HG03066 (cell line): ENCODE results near the gene PCID2.
A peak's percentile ranks its signal among the peaks of the same experiment; 100 is the strongest.
"Not testable (repeated sequence)": the region's sequence is repeated elsewhere in the genome, so short reads cannot be mapped to it uniquely, and the experiment has no call there.

ENCODE experiments used
- ATAC-seq: cut with Tn5 transposase; IDR thresholded peaks from one replicate; pipeline ENCODE4 v1.9.1; 2021; ENCODE audit warnings: low read depth; ENCODE audit not compliant: unreplicated experiment

PCID2 gene

DNA sequence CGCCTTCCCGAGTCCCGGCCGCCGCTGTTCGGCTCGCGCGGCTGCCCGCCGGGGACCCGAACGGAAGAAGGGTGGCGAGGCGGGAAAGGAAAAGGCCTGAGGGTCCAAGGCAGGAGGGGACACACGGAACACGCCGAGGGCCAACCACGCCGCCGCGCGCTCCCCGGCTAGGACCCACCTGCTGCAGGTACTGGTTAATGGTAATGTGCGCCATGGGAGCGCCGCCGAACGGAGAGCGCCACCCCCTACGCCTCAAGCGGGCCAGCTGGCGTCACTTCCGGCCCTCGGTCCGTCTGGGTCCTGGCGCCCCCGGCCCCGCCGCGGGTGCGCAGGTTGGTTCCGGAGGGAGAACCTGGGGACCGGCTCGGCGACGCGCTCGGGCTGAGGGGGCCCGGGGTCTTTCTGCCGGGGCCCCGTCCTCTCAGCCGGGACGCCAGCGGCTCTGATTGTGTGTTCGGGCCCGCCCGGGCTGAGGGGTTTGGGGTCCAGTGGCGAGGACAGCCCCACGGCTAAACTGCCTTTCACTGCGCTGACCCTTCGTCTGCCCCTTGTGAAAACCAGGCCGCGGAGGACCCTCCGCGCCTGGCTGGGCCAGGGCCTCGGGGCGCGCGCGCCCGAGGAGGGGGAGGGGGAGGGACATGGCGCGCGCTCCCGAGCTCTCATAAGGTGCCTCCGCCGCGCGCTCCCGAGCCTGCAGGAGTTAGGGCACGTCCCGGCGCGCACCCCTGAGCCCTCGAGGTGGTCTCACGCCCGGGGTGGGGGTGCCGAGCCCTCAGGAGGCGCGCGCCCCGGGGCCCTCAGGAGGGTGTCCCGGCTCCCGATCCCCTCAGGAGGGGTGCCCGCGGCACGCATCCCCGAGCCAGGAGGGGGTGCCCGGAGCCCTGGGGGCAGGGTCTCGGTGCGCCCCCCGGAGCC, at the start of gene PCID2:
Gene PCID2 (minus strand): TSS at position 249 of the 915 bp plus-strand sequence. CDS start 35 bp downstream, at position 214.
- peak; percentile 66 for ATAC-seq

DNA sequence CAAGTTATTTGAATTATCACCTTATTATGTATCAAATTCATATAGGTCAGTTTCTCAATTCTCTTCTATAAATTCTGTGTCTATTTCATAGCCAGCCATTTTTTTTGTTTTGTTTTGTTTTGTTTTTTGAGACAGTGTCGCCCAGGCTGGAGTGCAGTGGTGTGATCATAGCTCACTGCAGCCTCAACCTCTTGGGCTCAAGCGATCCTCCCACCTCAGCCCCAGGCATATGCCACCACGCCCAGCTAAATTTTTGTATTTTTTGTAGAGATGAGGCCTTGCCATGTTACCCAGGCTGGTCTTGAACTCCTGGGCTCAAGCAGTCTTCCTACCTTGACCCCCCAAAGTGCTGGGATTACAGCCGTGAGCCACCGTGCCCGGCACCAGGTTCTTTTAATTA, 49.4 kb upstream of the PCID2 start:
- ATAC-seq: not testable (repeated sequence)

DNA sequence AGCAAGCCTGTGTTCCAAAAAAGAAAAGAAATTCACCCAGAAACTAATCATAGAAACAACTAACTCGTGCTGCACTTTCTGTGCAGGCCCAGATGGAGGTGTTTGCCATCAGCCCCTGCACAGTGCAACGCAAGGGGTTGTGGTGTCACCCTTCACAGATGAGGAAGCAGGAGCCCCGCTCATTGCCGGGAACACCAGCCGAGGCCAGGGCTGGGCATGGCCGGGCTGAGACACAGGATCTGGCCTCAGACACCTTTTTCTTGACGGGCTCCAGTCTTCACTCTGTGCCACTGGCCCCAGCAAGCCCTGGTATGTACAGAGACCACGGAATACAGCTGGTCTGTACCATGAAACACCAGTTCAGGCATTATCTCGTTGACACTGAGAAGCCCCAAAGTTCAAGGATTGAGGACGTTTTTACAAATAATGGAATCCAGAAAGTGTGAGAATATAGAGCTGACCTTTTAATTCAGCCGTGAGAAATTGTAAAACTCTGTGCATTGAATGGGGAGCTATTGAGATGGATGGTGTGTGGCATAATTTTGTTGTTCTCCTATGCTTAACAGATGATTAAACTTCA, 44.1 kb upstream of the PCID2 start:
- no peak for ATAC-seq

DNA sequence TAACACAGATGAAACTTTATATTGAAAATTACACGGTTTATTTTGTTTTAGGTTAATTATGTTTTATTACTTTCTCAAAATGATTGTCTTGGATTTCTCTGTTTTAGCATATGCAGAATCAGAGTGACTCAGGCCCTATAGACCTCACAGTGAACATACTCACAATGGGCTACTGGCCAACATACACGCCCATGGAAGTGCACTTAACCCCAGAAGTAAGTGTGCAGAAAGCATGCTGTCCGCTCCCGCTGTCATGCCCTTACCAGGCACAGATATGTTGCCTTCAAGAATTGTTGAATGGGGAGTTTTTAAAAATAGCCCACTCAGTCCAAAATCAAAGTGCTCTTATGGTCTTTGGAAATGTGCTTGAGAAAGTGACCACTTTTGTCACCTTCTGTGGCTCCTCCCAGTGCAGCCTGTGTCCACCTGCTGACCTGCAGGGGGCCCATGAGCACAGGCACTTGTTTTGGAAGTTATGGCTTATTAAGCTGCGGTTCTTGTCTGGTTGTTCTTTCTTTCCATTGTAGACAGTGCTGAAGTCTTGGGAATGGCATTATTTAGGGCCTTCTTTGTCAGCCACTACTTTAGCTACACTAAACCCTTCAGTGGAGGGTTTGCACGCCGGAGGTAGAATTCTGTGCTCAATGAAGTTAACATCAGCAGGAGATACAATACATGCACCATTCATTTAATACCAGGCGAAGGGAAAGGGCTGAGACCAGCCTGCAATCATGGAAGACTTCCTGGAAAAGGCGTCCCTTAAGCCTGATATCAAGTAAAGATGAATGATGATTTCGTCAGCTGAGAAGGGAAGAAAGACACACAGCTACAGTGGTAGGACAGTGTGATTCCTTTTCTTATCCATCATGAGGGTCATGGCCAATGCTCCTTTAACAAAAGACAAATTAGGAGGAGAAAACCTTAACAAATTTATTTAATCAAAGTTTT, 37.7 kb upstream of the PCID2 start:
- no peak for ATAC-seq

DNA sequence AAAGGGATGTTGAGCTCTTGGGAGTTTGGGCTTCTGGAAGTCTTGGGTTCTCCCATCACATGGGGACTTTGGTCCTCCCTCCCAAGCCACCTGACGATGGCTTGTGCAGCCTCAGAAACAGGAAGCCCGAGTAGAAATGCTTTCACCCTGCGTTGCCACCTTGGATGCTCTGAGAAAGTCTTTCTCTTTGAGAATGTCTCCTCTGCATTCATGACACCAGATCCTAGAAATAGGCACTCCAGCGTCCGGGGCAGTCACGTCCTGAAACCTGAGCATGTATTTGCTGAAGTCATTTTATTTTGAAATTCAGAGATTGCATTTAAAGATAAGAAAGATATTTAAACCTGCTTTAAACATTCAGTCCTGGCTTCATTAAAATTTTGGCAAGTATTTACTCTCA, 35.4 kb upstream of the PCID2 start:
- no peak for ATAC-seq

DNA sequence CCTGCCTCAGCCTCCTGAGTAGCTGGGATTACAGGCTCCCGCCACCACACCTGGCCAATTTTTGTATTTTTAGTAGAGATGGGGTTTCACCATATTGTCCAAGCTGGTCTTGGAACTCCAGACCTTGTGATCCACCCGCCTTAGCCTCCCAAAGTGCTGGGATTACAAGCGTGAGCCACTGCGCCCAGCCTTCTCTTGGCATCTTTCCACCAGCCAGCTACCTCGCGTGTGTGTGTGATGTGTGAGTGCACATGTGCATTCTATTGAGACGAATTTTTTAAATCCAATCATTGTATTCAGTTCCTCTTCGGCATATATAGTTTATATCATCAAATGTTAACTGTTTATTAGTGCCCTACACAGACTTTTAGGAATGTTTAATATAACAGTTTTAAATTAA, 33.2 kb upstream of the PCID2 start:
- ATAC-seq: not testable (repeated sequence)

DNA sequence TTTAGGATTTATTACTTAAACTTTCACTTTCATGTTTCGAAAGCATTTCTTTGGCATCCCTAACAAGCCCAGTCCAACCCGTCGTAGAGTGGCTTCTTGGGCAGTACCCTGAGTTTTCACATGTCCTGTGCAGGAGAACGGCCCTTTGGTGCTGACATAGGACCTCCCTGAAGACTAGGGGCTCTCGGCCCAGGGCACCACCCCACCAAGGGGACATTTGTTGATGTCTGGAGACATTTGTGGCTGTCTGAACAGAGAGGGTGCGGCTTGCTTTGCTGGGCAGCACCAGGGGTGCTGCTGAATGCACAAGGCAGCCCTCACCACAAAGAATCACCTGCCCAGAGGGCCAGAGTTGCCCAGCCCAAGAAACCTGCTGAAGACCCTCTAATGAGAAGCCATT, 31.5 kb upstream of the PCID2 start:
- no peak for ATAC-seq

DNA sequence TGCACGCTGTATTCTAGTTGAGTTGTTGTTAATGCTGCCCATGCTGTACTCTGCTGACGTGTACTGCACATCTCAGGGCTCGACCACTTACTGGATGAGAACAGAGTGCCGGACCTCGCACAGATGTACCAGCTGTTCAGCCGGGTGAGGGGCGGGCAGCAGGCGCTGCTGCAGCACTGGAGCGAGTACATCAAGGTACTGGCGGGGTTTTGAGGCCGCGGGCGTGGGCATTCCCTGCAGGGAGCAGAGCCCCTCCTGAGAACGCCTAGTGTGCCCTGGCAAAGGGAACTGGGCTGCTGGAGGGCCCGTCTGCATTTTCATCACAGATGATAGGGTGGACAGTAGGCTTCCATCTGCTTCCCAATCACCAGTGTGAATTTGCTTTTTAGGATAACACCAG, 30.9 kb upstream of the PCID2 start:
- no peak for ATAC-seq

DNA sequence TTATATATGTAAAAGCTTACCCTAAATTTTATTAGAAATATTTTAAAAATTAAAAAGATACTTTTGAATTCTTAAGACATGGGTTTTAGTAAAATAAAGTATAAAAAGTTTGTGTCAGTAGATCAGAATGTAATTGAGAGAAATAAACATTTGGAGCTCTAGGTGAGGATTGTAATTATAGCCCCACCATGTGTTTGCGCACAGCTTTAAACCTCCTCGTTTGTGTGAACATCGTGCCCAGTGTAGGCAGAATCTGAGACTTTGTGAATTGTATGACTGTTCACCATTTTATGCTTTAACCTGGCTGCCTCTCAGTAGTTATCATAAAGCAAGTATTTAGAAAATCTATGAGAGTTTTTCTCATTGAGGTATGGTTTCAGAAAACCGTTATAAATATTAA, 30.1 kb upstream of the PCID2 start:
- no peak for ATAC-seq

DNA sequence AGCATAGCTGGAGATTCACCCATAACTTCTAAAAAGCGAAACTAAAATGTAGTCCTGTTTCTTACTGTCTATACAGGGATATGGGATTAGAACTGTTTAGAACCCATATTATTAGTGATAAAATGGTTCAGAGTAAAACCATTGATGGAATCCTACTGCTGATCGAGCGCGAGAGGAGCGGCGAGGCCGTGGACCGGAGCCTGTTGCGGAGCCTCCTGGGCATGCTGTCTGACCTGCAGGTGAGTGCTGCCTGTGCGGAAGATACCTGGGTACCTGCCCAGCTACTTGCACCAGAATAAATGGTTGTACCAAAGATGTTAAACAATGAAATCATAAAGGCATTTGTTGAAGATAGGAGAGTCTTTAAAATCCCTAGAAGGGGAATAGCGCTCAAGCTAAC, 24.6 kb upstream of the PCID2 start:
- ATAC-seq: no peak

DNA sequence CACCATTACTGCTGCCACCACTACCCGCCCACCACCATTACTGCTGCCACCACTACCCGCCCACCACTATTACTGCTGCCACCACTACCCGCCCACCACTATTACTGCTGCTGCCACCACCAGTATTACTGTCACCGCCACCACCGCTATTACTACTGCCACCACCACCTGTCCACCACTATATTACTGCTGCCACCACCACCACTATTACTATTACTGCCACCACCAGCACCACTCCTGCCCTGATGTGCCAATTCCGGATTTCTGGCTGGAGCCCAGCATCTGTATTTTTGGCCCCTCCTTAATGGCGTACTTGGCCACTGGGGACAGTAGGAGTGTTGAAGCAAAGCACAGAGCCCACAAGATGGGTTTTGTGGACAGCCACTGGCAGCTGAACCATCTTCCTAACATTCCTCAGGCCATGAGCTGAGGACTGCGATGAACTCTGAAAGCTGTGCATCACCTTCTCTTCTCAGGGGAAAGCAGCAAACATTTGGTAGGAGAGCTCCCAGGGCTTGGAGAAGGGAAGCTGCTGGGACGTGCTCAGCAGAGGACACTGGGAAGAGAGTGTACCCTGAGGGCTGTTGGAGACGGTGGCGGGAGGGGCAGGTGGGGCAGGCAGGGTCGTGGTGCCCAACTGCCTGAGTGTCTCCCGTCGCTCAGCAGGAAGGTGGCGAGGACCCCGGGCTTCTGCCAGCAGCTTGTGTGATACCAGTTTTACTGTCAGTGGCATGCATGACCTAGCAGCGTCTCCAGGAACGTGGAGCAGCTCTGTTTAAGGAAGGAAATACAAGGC, 23.9 kb upstream of the PCID2 start:
- no peak for ATAC-seq

DNA sequence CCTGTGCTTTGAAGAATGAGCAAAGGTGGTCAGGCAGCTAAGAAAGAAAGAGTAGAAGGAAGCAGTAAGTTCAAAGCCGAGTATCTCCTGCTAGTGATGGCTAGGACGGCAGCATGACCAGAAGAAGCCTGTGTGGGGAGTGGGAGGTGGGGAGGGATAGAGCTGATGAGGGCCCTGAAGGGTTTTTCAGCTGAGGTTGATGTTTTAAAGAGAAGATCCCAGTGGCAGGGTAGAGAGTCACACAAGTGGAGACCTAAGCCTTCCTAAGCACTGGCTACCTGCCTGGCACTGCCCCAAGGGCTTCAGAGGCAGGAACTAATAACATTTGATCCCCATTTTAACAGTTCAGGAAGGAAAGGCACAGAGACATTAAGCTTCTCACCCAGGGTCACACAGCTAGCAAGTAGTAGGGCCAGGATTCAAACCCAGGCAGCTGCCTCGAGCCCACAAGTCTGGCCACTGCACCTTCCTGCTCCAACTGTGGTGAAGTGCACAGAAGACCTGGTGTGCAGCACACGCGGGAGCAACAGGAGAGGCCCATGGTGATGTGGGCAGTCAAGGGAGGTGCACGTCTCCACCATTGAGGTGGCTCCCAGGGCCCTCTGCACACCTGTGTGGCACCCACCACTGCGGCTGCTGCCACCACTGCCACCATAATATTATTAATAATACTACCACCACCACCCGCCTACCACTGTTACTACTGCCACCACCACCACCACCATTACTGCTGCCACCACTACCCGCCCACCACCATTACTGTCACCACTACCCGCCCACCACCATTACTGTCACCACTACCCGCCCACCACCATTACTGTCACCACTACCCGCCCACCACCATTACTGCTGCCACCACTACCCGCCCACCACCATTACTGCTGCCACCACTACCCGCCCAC, 23.1 kb upstream of the PCID2 start:
- no peak for ATAC-seq

DNA sequence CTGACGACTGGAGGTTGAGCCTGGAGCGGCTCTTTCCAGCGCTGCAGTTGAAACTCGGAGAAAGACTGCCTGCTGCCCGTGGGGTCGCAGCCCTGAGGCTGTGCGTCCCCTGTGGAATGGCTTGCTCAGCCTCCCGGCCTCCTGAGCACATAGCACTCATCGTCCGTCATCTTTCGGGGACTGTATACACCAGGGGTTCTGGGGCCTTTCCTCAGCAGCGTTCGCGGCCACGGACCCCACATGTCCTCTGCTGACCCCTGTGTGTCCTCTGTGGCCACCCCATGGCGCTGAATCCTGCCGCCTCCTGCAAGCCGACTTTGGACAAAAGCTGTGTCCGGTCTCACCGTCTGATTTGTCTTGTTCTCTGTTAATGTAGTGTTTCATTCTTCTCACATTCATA, 21.3 kb upstream of the PCID2 start:
- ATAC-seq: no peak

DNA sequence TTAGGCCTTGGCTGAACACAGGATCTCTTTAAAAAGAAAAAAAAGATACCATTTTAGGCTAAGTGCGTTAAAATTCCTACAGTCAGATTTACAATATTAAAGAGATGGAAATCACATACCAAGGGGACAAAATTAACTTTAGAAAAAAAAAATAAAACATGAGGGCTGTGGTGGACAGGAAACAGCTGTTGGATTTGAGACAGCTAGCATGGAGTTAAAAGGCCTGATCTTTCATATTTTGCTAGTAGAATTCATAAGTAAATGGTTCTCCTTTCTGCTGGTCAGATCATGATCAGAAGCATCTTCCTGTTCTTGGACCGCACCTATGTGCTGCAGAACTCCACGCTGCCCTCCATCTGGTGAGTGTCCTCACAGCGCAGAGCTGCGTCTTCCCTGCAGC, 20.7 kb upstream of the PCID2 start:
- ATAC-seq: no peak

DNA sequence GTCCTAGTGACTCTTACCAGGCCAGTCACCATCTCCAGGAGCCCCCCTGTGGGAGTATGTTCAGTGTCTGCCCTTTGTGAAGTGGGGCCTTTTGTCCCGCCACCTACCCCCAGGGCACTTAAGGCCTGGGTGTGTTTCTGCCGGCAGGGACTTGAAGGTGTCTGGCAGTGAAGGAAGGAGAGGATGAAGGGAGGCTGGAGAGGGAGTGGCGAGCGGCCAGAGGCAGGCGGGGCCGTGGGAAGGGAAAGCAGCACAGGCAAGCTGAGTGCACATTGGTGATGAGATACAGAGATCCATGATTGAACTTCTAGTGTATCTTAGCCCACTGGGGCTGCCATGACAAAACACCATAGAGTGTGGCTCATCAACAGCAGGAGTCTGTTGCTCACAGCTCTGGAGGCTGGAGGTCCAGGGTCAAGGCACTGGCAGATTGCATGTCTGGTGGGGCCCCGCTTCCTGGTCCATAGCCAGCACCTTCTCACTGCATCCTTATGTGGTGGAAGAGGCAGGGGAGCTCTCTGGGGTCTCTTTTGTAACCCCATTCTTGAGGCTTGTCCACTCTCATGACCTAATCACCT, 18.5 kb upstream of the PCID2 start:
- ATAC-seq: no peak

DNA sequence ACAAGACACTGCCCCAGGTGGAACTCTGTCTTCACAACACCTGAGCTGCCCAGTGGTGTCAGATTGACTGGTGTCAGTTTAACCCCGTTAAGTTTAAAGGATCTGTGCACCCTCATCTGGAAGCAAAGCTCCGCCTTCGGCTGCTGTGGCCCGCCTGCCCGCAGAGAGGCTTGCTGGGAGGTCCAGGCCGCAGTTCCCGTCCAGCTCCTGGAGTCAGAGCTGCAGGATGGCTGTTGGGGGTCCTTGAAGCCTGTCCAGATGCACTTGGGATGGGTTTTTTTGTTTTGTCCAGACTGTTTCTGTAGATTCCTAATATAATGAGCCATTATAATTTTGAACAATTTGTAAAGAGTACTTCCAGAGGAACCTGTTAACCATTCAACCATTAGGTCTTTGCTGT, 17.0 kb upstream of the PCID2 start:
- no peak for ATAC-seq

DNA sequence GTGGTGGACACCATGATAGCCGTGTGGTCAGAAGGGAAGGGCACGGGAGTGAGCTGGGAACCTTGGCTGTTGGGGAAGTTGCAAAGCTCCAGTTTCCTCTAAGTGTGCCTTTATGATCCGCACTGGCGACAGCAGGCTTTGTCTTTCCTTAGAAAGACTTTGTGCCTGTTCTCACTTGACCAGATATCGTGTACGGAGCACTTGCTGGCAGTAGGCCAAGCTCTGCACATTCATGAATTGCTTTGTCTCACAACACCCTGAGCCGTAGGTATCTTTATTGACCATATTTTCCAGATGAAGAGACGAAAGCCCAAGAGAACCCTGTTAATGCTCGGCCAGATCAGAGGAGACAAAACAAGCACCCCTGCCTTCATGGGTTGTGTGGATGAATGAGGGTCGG, 16.0 kb upstream of the PCID2 start:
- no peak for ATAC-seq

DNA sequence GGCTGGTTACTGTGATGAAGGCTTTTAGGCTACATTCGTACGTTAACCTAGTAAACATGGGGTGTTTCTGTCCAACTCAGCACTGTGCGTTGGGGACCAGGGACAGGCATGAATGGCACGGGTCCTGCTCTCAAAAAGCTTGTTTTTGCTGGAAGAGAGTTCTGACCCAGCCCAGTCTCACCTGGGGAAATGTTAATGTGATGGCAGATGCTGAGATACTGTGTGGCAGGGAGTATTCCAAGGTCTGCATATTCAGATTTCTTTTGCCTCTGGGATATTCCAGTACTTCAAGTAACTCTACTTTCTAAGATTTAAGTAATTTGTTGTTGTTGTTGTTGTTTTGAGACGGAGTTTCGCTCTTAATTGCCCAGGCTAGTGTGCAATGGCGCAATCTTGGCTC, 14.6 kb upstream of the PCID2 start:
- ATAC-seq: no peak

DNA sequence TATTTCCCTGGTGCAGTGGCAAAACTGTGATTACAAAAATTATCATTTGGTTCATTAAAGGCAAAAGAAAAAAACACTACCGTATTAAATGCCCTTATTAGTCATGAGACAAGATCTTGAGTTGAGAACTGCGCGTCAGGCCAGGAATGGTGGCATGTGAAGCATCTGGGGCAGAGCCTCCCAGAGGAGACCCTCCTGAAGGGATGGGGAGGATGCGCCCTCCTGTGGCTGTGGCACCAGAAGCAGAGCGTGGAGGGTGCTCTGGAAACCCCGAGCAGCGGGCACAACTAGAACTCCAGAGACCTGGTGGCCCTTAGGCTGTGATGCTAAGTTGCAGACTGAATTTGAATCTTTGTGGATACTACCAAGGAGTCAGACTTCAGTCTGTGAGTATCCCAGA, 12.4 kb upstream of the PCID2 start:
- no peak for ATAC-seq
